Measurements from ENCODE around the gene SEZ6. TPM values are rescaled to one million over a fixed set of nuclear protein-coding genes. Genes with fewer than 3 reads are reported as not detected.
A peak's percentile ranks its signal among the peaks of the same experiment; 100 is the strongest.

The SEZ6 gene
- total and polyA plus RNA-seq, 2 donors from 2014 or later, result not detected

DNA sequence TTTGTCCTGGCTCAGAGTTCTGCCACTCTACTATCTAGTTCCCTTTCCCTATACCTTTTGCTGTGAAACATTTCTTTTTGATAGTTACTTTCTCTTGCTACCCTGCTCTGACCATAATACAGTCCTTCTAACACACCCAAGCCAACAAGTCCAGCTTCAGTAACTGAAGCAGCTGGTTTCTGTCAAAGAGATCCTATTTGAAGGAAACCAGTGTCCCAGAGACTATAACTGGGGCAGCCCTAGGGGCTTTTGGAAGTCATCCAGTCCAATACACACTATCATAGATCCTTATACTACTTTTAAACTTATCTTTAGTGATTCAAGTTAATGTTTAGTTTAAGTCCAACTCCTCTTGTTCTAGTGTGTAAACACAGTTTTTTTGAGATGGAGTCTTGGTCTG is 85.6 kb downstream of the SEZ6 start:
- Histone ChIP-seq H3K27ac (ENCODE audit: low read depth in 2 of 2, low read length in 2 of 2) (no peak overlapping the region), H3K9me3 (ENCODE audit: control insufficient read depth in 2 of 3, insufficient read depth in 1 of 3, low read length in 3 of 3) (no peaks in the 10 kb centered on the region), H3K36me3 (ENCODE audit: control insufficient read depth in 2 of 3, insufficient read depth in 3 of 3, low read length in 3 of 3) (peaks cover 23 to 62% (median 46%) of the 10 kb centered on the region in 3 donors), H3K27me3 (ENCODE audit: control insufficient read depth, insufficient read depth, low read length) (no peaks in the 10 kb centered on the region), H3K9ac (ENCODE audit: low read length in 3 of 3) (no peak overlapping the region), H3K4me3 (ENCODE audit: low read length in 3 of 3) (no peak overlapping the region), H3K4me1 (ENCODE audit: control insufficient read depth in 2 of 3, insufficient read depth in 2 of 3, low read depth in 1 of 3, low read length in 3 of 3) (no peaks in the 10 kb centered on the region)
- TF ChIP-seq, protein P1, sequence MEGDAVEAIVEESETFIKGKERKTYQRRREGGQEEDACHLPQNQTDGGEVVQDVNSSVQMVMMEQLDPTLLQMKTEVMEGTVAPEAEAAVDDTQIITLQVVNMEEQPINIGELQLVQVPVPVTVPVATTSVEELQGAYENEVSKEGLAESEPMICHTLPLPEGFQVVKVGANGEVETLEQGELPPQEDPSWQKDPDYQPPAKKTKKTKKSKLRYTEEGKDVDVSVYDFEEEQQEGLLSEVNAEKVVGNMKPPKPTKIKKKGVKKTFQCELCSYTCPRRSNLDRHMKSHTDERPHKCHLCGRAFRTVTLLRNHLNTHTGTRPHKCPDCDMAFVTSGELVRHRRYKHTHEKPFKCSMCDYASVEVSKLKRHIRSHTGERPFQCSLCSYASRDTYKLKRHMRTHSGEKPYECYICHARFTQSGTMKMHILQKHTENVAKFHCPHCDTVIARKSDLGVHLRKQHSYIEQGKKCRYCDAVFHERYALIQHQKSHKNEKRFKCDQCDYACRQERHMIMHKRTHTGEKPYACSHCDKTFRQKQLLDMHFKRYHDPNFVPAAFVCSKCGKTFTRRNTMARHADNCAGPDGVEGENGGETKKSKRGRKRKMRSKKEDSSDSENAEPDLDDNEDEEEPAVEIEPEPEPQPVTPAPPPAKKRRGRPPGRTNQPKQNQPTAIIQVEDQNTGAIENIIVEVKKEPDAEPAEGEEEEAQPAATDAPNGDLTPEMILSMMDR (IDR thresholded peaks at IDR 0.05; ENCODE audit: borderline replicate concordance, extremely low read depth, insufficient read depth), result no peak
- intact Hi-C loops (cut with DNase I), result no loop called here
- no peak for FAIRE-seq
- DNase-seq, result no peak

DNA sequence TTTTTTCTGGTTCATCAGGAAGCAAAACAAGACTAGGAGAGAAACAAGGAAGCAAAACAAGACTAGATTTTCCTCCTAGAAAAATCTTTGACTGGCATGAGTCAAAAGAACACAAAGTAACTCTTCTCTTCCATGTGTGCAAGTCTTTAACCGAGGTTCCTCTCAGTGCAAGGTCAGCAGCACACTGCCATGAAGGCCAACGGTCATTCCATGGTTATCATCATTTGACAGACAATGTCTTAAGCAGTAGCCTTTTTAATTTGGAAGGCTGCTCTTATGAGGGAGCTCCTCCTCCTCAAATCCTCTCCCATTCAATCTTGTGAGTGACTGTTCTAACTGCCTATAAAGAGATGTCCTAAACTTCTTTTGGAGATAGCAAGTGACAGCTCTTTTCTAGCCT is 87.5 kb downstream of the SEZ6 start:
- H3K4me3 ChIP-seq (ENCODE audit: low read length in 3 of 3), result no peak overlapping the region
- H3K36me3 ChIP-seq (ENCODE audit: control insufficient read depth in 2 of 3, insufficient read depth in 3 of 3, low read length in 3 of 3), result peaks cover 26 to 78% (median 47%) of the 10 kb centered on the region in 3 donors
- H3K27ac ChIP-seq (ENCODE audit: low read depth in 2 of 2, low read length in 2 of 2), result no peak overlapping the region
- no peaks in the 10 kb centered on the region for H3K27me3 ChIP-seq (ENCODE audit: control insufficient read depth, insufficient read depth, low read length)
- DNase-seq (no peak), FAIRE-seq (no peak)
- intact Hi-C loops (cut with DNase I), result loop anchor here (5.0 kb wide), 1 partner anchor 156 kb away; no protein-coding TSS in a partner anchor
- H3K9me3 ChIP-seq (ENCODE audit: control insufficient read depth in 2 of 3, insufficient read depth in 1 of 3, low read length in 3 of 3), result no peaks in the 10 kb centered on the region
- H3K4me1 ChIP-seq (ENCODE audit: control insufficient read depth in 2 of 3, insufficient read depth in 2 of 3, low read depth in 1 of 3, low read length in 3 of 3), result no peaks in the 10 kb centered on the region
- H3K9ac ChIP-seq (ENCODE audit: low read length in 3 of 3), result no peak overlapping the region
- TF ChIP-seq, protein P1 (IDR thresholded peaks at IDR 0.05; ENCODE audit: borderline replicate concordance, extremely low read depth, insufficient read depth), result no peak

DNA sequence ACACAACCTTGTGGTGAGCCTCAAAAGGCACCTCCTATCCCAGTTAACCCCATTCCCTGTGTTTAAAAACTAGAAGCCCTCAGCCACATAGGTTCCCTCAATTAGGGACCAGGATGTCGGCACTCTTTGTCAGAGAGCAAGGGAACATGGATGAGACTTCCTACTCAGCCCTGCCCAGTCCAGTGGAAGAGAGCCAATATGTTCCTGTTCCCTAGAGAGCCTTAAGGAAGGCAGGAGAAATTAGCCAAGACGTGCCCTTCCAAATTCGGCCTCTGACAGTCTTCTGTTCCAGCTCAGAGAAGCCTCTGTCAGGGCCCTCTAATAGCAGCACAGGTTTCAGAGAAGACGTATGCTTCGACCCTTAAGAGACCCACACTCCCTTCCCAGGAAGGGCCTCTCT is 88.4 kb downstream of the SEZ6 start:
- Histone ChIP-seq H3K27ac (ENCODE audit: low read depth in 2 of 2, low read length in 2 of 2) (peak overlapping the region in 1 of 2 donors; percentile 13), H3K4me3 (ENCODE audit: low read length in 3 of 3) (no peak overlapping the region), H3K4me1 (ENCODE audit: control insufficient read depth in 2 of 3, insufficient read depth in 2 of 3, low read depth in 1 of 3, low read length in 3 of 3) (no peaks in the 10 kb centered on the region), H3K27me3 (ENCODE audit: control insufficient read depth, insufficient read depth, low read length) (no peaks in the 10 kb centered on the region), H3K9ac (ENCODE audit: low read length in 3 of 3) (no peak overlapping the region), H3K9me3 (ENCODE audit: control insufficient read depth in 2 of 3, insufficient read depth in 1 of 3, low read length in 3 of 3) (no peaks in the 10 kb centered on the region), H3K36me3 (ENCODE audit: control insufficient read depth in 2 of 3, insufficient read depth in 3 of 3, low read length in 3 of 3) (peaks cover 26 to 85% (median 47%) of the 10 kb centered on the region in 3 donors)
- FAIRE-seq, result no peak
- intact Hi-C loops (cut with DNase I), result loop anchor here (5.0 kb wide), 1 partner anchor 155 kb away; no protein-coding TSS in a partner anchor
- TF ChIP-seq, protein P1 (IDR thresholded peaks at IDR 0.05; ENCODE audit: borderline replicate concordance, extremely low read depth, insufficient read depth), result no peak
- no peak for DNase-seq

DNA sequence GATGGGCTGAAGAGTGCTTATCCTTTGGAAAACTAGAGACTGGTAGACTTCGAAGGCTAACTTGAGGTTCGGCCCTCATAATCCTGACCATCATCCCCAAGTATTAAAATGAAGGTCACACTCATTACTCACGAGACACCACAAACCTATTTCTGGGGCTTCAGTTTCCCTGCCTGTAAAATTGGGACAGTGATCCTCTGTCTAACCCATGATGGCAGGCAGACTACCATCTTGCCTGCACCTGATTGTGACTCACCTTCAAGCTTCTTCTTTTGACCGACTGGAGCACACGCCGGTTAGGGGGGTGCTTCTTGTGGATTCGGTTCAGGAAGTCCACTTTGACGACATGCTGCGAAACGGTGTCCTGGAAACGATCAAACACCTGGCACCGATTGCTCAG is 88.8 kb downstream of the SEZ6 start:
- no peaks in the 10 kb centered on the region for H3K27me3 ChIP-seq (ENCODE audit: control insufficient read depth, insufficient read depth, low read length)
- DNase-seq (no peak), FAIRE-seq (no peak)
- H3K9ac ChIP-seq (ENCODE audit: low read length in 3 of 3), result no peak overlapping the region
- intact Hi-C loops (cut with DNase I), result loop anchor here (5.0 kb wide), 1 partner anchor 155 kb away; no protein-coding TSS in a partner anchor
- no peaks in the 10 kb centered on the region for H3K9me3 ChIP-seq (ENCODE audit: control insufficient read depth in 2 of 3, insufficient read depth in 1 of 3, low read length in 3 of 3)
- TF ChIP-seq, protein P1 (IDR thresholded peaks at IDR 0.05; ENCODE audit: borderline replicate concordance, extremely low read depth, insufficient read depth), result no peak
- no peak overlapping the region for H3K27ac ChIP-seq (ENCODE audit: low read depth in 2 of 2, low read length in 2 of 2)
- H3K4me1 ChIP-seq (ENCODE audit: control insufficient read depth in 2 of 3, insufficient read depth in 2 of 3, low read depth in 1 of 3, low read length in 3 of 3), result peaks cover 0 to under 1% (median 0%) of the 10 kb centered on the region in 3 donors
- H3K36me3 ChIP-seq (ENCODE audit: control insufficient read depth in 2 of 3, insufficient read depth in 3 of 3, low read length in 3 of 3), result peaks cover 26 to 85% (median 50%) of the 10 kb centered on the region in 3 donors
- no peak overlapping the region for H3K4me3 ChIP-seq (ENCODE audit: low read length in 3 of 3)
